Measurements from ENCODE around the gene PLOD2. TPM values are rescaled to one million over a fixed set of nuclear protein-coding genes. Genes with fewer than 3 reads are reported as not detected.

The PLOD2 gene
- total RNA-seq, 3 donors from 2014 or later, result 92.9 to 113 (median 101) TPM

GRCh38 chr3:146159037-146159436, 1.9 kb downstream of the PLOD2 start:
- DNase-seq (no peak), ATAC-seq (no peak)
- intact Hi-C loops (cut with DNase I, micrococcal nuclease), result no loop called here
- Histone ChIP-seq H3K36me3 (ENCODE audit: low read depth) (no peaks in the 10 kb centered on the region), H3K4me1 (ENCODE audit: low read depth) (peaks cover 24% of the 10 kb centered on the region), H3K9me3 (no peaks in the 10 kb centered on the region), H3K4me3 (no peak overlapping the region)
- no peak for TF ChIP-seq CTCF (IDR thresholded peaks at IDR 0.05)

GRCh38 chr3:146157325-146158060, 3.5 kb downstream of the PLOD2 start:
- ATAC-seq (no peak), DNase-seq (no peak)
- Histone ChIP-seq H3K4me3 (no peak overlapping the region), H3K36me3 (ENCODE audit: low read depth) (no peaks in the 10 kb centered on the region), H3K4me1 (ENCODE audit: low read depth) (peaks cover 30% of the 10 kb centered on the region), H3K9me3 (no peaks in the 10 kb centered on the region)
- intact Hi-C loops (cut with DNase I, micrococcal nuclease), result no loop called here
- no peak for TF ChIP-seq CTCF (IDR thresholded peaks at IDR 0.05)

- DNase-seq, result no peak
- Histone ChIP-seq H3K9me3 (no peaks in the 10 kb centered on the region), H3K36me3 (ENCODE audit: low read depth) (no peaks in the 10 kb centered on the region), H3K4me1 (ENCODE audit: low read depth) (peaks cover 28% of the 10 kb centered on the region), H3K4me3 (no peak overlapping the region)
- no peak for TF ChIP-seq CTCF (IDR thresholded peaks at IDR 0.05)
- no peak for ATAC-seq
- intact Hi-C loops (cut with DNase I, micrococcal nuclease), result no loop called here
Measured at GRCh38 chr3:146156666-146157314, 4.2 kb downstream of the PLOD2 start.

- TF ChIP-seq CTCF (IDR thresholded peaks at IDR 0.05), result no peak
- peaks cover 28% of the 10 kb centered on the region for H3K4me1 ChIP-seq (ENCODE audit: low read depth)
- no peak for DNase-seq
Measured at GRCh38 chr3:146156095-146156494, 4.9 kb downstream of the PLOD2 start.

GRCh38 chr3:146154995-146155394, 6.0 kb downstream of the PLOD2 start:
- TF ChIP-seq CTCF (IDR thresholded peaks at IDR 0.05), result no peak
- no peak for ATAC-seq
- no peak for DNase-seq
- intact Hi-C loops (cut with DNase I, micrococcal nuclease), result no loop called here
- Histone ChIP-seq H3K9me3 (no peaks in the 10 kb centered on the region), H3K4me3 (no peak overlapping the region), H3K4me1 (ENCODE audit: low read depth) (peaks cover 28% of the 10 kb centered on the region), H3K36me3 (ENCODE audit: low read depth) (no peaks in the 10 kb centered on the region)

More at GRCh38 chr3:146156095-146156494, 4.9 kb downstream of the PLOD2 start:
- H3K36me3 ChIP-seq (ENCODE audit: low read depth), result no peaks in the 10 kb centered on the region
- H3K9me3 ChIP-seq, result no peaks in the 10 kb centered on the region
- ATAC-seq, result no peak
- intact Hi-C loops (cut with DNase I, micrococcal nuclease), result no loop called here
- no peak overlapping the region for H3K4me3 ChIP-seq

Measured in mucosa of descending colon (tissue), 3 donors.